Activated CD4-positive, alpha-beta T cell treated with anti-CD3 and anti-CD28 coated beads, Interleukin-2, amount 50 U/mL, for 16 hours (primary cell): ENCODE data around the gene PDE3B.
"Not testable (repeated sequence)": the region's sequence is repeated elsewhere in the genome, so short reads cannot be mapped to it uniquely, and the experiment has no call there.

Experiments used
- DNase-seq: peaks from one replicate; pipeline ENCODE4 v3.0.0-alpha.2; 2020

Gene PDE3B

GRCh38 chr11:14678350-14678749 lies 34.7 kb downstream of the PDE3B start:
- no peak for DNase-seq

- no peak for DNase-seq
Observed at GRCh38 chr11:14679662-14680061, 36.1 kb downstream of the PDE3B start.

- DNase-seq: not testable (repeated sequence)
Observed at GRCh38 chr11:14684234-14684915, 40.8 kb downstream of the PDE3B start.

GRCh38 chr11:14687456-14687855 lies 43.9 kb downstream of the PDE3B start:
- DNase-seq: no peak

- DNase-seq: no peak
Observed at GRCh38 chr11:14687943-14688627, 44.5 kb downstream of the PDE3B start.

GRCh38 chr11:14695656-14696055 lies 52.1 kb downstream of the PDE3B start:
- not testable (repeated sequence) for DNase-seq

- no peak for DNase-seq
Observed at GRCh38 chr11:14698771-14699170, 55.2 kb downstream of the PDE3B start.

GRCh38 chr11:14700593-14700992 lies 57.0 kb downstream of the PDE3B start:
- no peak for DNase-seq

GRCh38 chr11:14702760-14703159 lies 59.2 kb downstream of the PDE3B start:
- no peak for DNase-seq

GRCh38 chr11:14703731-14704130 lies 60.1 kb downstream of the PDE3B start:
- DNase-seq: no peak

GRCh38 chr11:14705067-14705466 lies 61.5 kb downstream of the PDE3B start:
- DNase-seq: no peak

- peak; percentile 11 for DNase-seq
Observed at GRCh38 chr11:14713496-14714244, 70.1 kb downstream of the PDE3B start.

GRCh38 chr11:14715669-14716068 lies 72.1 kb downstream of the PDE3B start:
- DNase-seq: not testable (repeated sequence)

- no peak for DNase-seq
Observed at GRCh38 chr11:14722496-14722895, 78.9 kb downstream of the PDE3B start.

- no peak for DNase-seq
Observed at GRCh38 chr11:14725150-14725549, 81.5 kb downstream of the PDE3B start.

GRCh38 chr11:14727215-14727614 lies 83.6 kb downstream of the PDE3B start:
- no peak for DNase-seq

GRCh38 chr11:14727746-14728145 lies 84.1 kb downstream of the PDE3B start:
- no peak for DNase-seq

- DNase-seq: not testable (repeated sequence)
Observed at GRCh38 chr11:14740539-14740938, 96.9 kb downstream of the PDE3B start.

- DNase-seq: no peak
Observed at GRCh38 chr11:14741195-14741594, 97.6 kb downstream of the PDE3B start.

- DNase-seq: no peak
Observed at GRCh38 chr11:14742849-14743559, 99.4 kb downstream of the PDE3B start.

GRCh38 chr11:14743667-14744066 lies 100.1 kb downstream of the PDE3B start:
- DNase-seq: not testable (repeated sequence)

- DNase-seq: no peak
Observed at GRCh38 chr11:14746857-14747395, 103.3 kb downstream of the PDE3B start.

- DNase-seq: no peak
Observed at GRCh38 chr11:14748090-14748489, 104.5 kb downstream of the PDE3B start.
